Upper lobe of left lung (tissue), 4 donors: ENCODE data around the gene DCAF16.

ENCODE experiments used
- POLR2AphosphoS5 ChIP-seq, 2 donors: sonication (generic); formaldehyde crosslinking; IDR thresholded peaks; one replicate each; pipeline ENCODE4 v1.5.1; 2017; ENCODE audit warnings: antibody characterized with exemption in 2 of 2
- TF ChIP-seq, protein P1 (sequence below), 6 experiments: fragments of 450-650 bp in 4 of 6; fragments of 200-600 bp in 2 of 6; sonication (generic) in 2 of 6; IDR thresholded peaks; one replicate each; pipeline ENCODE4 v1.5.1; 2016 to 2019; ENCODE audit warnings: antibody characterized with exemption in 6 of 6

DNA sequence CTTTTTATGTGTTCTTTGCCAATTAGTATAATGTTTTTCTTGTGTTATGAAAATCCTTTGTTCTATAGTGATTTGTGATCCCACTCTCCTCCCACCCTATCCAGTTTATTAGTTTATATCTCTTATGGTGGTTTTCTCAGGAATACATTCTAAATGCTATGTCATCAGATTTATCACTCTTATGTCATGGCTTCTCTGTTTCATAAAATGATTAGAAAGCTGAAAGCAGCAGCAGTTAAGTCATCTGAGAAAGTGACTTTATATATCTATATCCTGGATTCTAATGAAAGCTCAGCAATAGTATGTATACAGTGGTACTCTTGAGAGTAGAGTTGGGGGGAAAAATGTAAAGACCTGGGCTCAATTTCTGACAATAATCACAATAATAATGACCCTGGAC, 41.4 kb upstream of the DCAF16 start:
- TF ChIP-seq, protein P1, sequence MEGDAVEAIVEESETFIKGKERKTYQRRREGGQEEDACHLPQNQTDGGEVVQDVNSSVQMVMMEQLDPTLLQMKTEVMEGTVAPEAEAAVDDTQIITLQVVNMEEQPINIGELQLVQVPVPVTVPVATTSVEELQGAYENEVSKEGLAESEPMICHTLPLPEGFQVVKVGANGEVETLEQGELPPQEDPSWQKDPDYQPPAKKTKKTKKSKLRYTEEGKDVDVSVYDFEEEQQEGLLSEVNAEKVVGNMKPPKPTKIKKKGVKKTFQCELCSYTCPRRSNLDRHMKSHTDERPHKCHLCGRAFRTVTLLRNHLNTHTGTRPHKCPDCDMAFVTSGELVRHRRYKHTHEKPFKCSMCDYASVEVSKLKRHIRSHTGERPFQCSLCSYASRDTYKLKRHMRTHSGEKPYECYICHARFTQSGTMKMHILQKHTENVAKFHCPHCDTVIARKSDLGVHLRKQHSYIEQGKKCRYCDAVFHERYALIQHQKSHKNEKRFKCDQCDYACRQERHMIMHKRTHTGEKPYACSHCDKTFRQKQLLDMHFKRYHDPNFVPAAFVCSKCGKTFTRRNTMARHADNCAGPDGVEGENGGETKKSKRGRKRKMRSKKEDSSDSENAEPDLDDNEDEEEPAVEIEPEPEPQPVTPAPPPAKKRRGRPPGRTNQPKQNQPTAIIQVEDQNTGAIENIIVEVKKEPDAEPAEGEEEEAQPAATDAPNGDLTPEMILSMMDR (IDR thresholded peaks at IDR 0.05) = no peak
- no peak for TF ChIP-seq POLR2AphosphoS5 (IDR thresholded peaks at IDR 0.05)
